HepG2 (cell line): Measurements from ENCODE around the gene CNIH3. TPM values are rescaled to one million over a fixed set of nuclear protein-coding genes. Genes with fewer than 3 reads are reported as not detected.

Experiments
- ATAC-seq: fragments of 200-7000 bp; cut with Tn5 transposase; 3 replicates; pipeline ENCODE4 v1.9.1; 2020; ENCODE audit warnings: mild to moderate bottlenecking, moderate library complexity
- BruUV-seq: library from RNA; stranded (reverse); fragments of 400-500 nt; replicated peaks from 2 replicates; lab custom pipeline; 2021; lab: Mats Ljungman, UMichigan
- CTCF ChIA-PET: fragments of 300-600 bp; formaldehyde crosslinking; extraction: SDS; loops from one replicate; lab custom pipeline; 2021; ENCODE audit warnings: low total read pairs, inconsistent platforms, low intra/inter-chr PET ratio; lab: Yijun Ruan, JAX
- POLR2A ChIA-PET: fragments of 350-600 bp; sonication (Branson Sonifier 250); formaldehyde crosslinking; loops from one replicate; lab custom pipeline; 2020; ENCODE audit warnings: antibody characterized with exemption, inconsistent platforms; lab: Yijun Ruan, JAX
- DNase-seq: peaks from one replicate; pipeline ENCODE4 v3.0.0-alpha.2; 2015; ENCODE audit warnings: low spot score
- FAIRE-seq: peaks from 3 replicates; lab custom pipeline; 2011; peaks lifted over from hg19 to GRCh38; lab: Jason Lieb, UNC
- H2AFZ ChIP-seq: one replicate; pipeline ENCODE4 v1.6.1; 2011; ENCODE audit warnings: low read length, inconsistent platforms
- H3K27ac ChIP-seq: fragments of 300-600 bp; 3 replicates; pipeline ENCODE4 v1.8.0; 2011; ENCODE audit warnings: mixed run types, mild to moderate bottlenecking, mixed read lengths, low read length, inconsistent platforms; ENCODE audit not compliant: insufficient read depth; ENCODE audit errors: extremely low read length
- H3K27me3 ChIP-seq, 2 experiments: fragments of 200-600 bp in 1 of 2; 2 replicates in 1 of 2; 3 replicates in 1 of 2; pipeline versions ENCODE4 v1.6.0 to v1.8.0; 2011; ENCODE audit warnings: low read length in 2 of 2, mild to moderate bottlenecking in 2 of 2, moderate library complexity in 2 of 2, inconsistent platforms in 1 of 2; ENCODE audit not compliant: insufficient read depth in 2 of 2, control insufficient read depth in 1 of 2
- H3K36me3 ChIP-seq, 2 experiments: fragments of 200-600 bp in 1 of 2; replicated peaks in 1 of 2; 2 replicates in 1 of 2; 3 replicates in 1 of 2; pipeline versions ENCODE4 v1.5.1 to v1.8.0; 2011; ENCODE audit warnings: low read length in 2 of 2, inconsistent platforms in 1 of 2; ENCODE audit not compliant: insufficient read depth in 2 of 2, control insufficient read depth in 1 of 2
- H3K4me1 ChIP-seq: 2 replicates; pipeline ENCODE4 v1.5.1; 2012; ENCODE audit warnings: low read length, inconsistent platforms; ENCODE audit not compliant: insufficient read depth
- H3K4me2 ChIP-seq: 2 replicates; pipeline ENCODE4 v1.6.0; 2011; ENCODE audit warnings: low read depth, low read length, inconsistent platforms
- H3K4me3 ChIP-seq, 3 experiments: fragments of 200-600 bp in 1 of 3; sonication (generic), shearing (Covaris generic) in 1 of 3; replicated peaks in 1 of 3; 2 replicates each; pipeline ENCODE4 v1.5.1; 2011 to 2016; ENCODE audit warnings: low read length in 3 of 3, inconsistent platforms in 2 of 3, low read depth in 2 of 3, mild to moderate bottlenecking in 2 of 3, control low read depth in 1 of 3, mixed read lengths in 1 of 3; ENCODE audit not compliant: insufficient read depth in 1 of 3
- H3K79me2 ChIP-seq: one replicate; pipeline ENCODE4 v1.6.1; 2011; ENCODE audit warnings: low read length, inconsistent platforms; ENCODE audit not compliant: insufficient read depth
- H3K9ac ChIP-seq: 2 replicates; pipeline ENCODE4 v1.6.0; 2011; ENCODE audit warnings: mild to moderate bottlenecking, low read depth, low read length, inconsistent platforms; ENCODE audit not compliant: insufficient read depth
- H3K9me3 ChIP-seq: 2 replicates; pipeline ENCODE4 v1.5.1; 2012; ENCODE audit warnings: mild to moderate bottlenecking, low read length
- H4K20me1 ChIP-seq: 2 replicates; pipeline ENCODE4 v1.6.0; 2011; ENCODE audit warnings: inconsistent platforms, mild to moderate bottlenecking, low read length, moderate library complexity; ENCODE audit not compliant: insufficient read depth
- BCL3 ChIP-seq: sonication (generic); formaldehyde crosslinking; IDR thresholded peaks from 2 replicates; pipeline ENCODE4 v1.5.1; 2020; ENCODE audit warnings: mild to moderate bottlenecking, missing genetic modification reagents, moderate library complexity
- DZIP1 ChIP-seq: sonication (generic); formaldehyde crosslinking; IDR thresholded peaks from 2 replicates; pipeline ENCODE4 v1.5.0; 2020; ENCODE audit warnings: mild to moderate bottlenecking, missing genetic modification reagents
- FOXC1 ChIP-seq: sonication (generic); formaldehyde crosslinking; IDR thresholded peaks from 2 replicates; pipeline ENCODE4 v1.8.0; 2022; ENCODE audit warnings: mild to moderate bottlenecking, missing genetic modification reagents, borderline replicate concordance
- FOXM1 ChIP-seq: sonication (generic); formaldehyde crosslinking; IDR thresholded peaks from 2 replicates; pipeline ENCODE4 v1.5.0; 2020; ENCODE audit warnings: missing genetic modification reagents
- REPIN1 ChIP-seq: sonication (generic); formaldehyde crosslinking; IDR thresholded peaks from 2 replicates; pipeline ENCODE4 v1.8.0; 2022; ENCODE audit warnings: missing genetic modification reagents, low read depth, mild to moderate bottlenecking, borderline replicate concordance
- STAG1 ChIP-seq: sonication (generic); formaldehyde crosslinking; IDR thresholded peaks from 2 replicates; pipeline ENCODE4 v1.4.0; 2020; ENCODE audit warnings: missing genetic modification reagents
- ZNF264 ChIP-seq: sonication (generic); formaldehyde crosslinking; IDR thresholded peaks from 2 replicates; pipeline ENCODE4 v1.4.0; 2020; ENCODE audit warnings: missing genetic modification reagents
- ZNF563 ChIP-seq: sonication (generic); formaldehyde crosslinking; IDR thresholded peaks from 2 replicates; pipeline ENCODE4 v1.8.0; 2022; ENCODE audit warnings: mild to moderate bottlenecking, moderate library complexity, missing genetic modification reagents
- ZNF674 ChIP-seq: sonication (generic); formaldehyde crosslinking; IDR thresholded peaks from 2 replicates; pipeline ENCODE4 v1.5.0; 2020; ENCODE audit warnings: low read depth, mild to moderate bottlenecking, missing genetic modification reagents
- ZNF841 ChIP-seq: sonication (generic); formaldehyde crosslinking; IDR thresholded peaks from 2 replicates; pipeline ENCODE4 v1.8.1; 2023; ENCODE audit warnings: missing genetic modification reagents, borderline replicate concordance
- ZSCAN21 ChIP-seq: sonication (generic); formaldehyde crosslinking; IDR thresholded peaks from 2 replicates; pipeline ENCODE4 v1.8.0; 2022; ENCODE audit warnings: mild to moderate bottlenecking, missing genetic modification reagents, moderate library complexity, borderline replicate concordance
- WGBS: methylation state at CpG from one replicate; pipeline ENCODE4 v1.1.6; 2017; ENCODE audit warnings: low lambda C conversion rate; 5-methylcytosine and 5-hydroxymethylcytosine counted together
- in situ Hi-C: cut with HindIII; loops from 2 replicates; pipeline ENCODE4 v1.10.0; 2017; ENCODE audit warnings: low pct_unique_long_range_greater_than_20kb; ENCODE audit not compliant: extremely low pct_ligation_motif_present
- intact Hi-C: fragments of 100-400 bp; cut with micrococcal nuclease; formaldehyde crosslinking; loops from one replicate; pipeline ENCODE4 v1.10.0; 2022; ENCODE audit not compliant: unreplicated experiment
- polyA plus RNA-seq, 8 experiments: library from polyadenylated mRNA; depleted of rRNA in 3 of 8; stranded (reverse) in 7 of 8; unstranded in 1 of 8; fragments of >200 nt; fragmentation: Illumina TruSeq in 4 of 8; extraction: Trizol in 4 of 8; gene quantifications; 2 replicates each; pipeline versions ENCODE4 v1.2.1 to v1.2.3, GENCODE V29; 2011 to 2016; ENCODE audit warnings: low read depth in 4 of 8, missing spikeins in 1 of 8, mixed read lengths in 1 of 8; ENCODE audit not compliant: insufficient read depth in 1 of 8
- total RNA-seq, 5 experiments: library from RNA; depleted of rRNA; stranded (reverse); fragments of >200 nt; fragmentation: Illumina TruSeq; extraction: Trizol; gene quantifications; 2 replicates each; pipeline ENCODE4 v1.2.3, GENCODE V29; 2016; ENCODE audit warnings: low read depth in 1 of 5

The CNIH3 gene
- total and polyA plus RNA-seq, 2 of the 13 experiments (the other 11 are each of a cell fraction or from before 2014, with no cell fraction given) = 0.36 to 1.1 TPM

DNA sequence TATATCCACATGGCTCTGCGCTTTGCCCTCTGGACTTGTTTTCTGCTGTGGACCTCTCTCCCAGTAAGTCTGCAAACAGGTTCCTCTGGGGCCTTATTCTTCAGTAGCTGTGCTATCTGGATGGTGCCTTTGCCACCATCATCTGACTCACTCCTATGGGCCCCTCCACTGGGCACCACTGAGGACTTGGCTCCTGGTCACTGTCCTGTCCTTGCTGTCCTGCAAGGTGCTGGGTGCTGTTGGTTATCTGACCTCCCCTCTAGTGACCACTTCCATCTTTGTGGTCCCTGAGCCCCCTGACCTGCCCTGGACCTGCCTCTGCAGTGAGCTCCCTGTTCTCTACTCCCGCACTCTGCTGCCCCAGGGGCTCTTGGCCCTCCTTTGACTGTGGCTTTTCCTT is 6.7 kb downstream of the CNIH3 start:
- no TSS peak for BruUV-seq
- Histone ChIP-seq H3K4me2 (no peak overlapping the region), H3K9ac (no peak overlapping the region), H2AFZ (no peak overlapping the region), H3K79me2 (no peaks in the 10 kb centered on the region), H3K4me3 (no peak overlapping the region), H3K27me3 (peaks cover 2 to 8% of the 10 kb centered on the region in 2 experiments; a peak in 2 of 5 replicates), H4K20me1 (no peaks in the 10 kb centered on the region), H3K4me1 (peaks cover 5% of the 10 kb centered on the region; the same call in 1 of the 2 replicates), H3K9me3 (no peaks in the 10 kb centered on the region), H3K36me3 (no peaks in the 10 kb centered on the region), H3K27ac (no peak overlapping the region)
- WGBS = 81% methylated on average over 2 of the region's 2 CpGs
- ChIA-PET CTCF (no interaction called here), POLR2A (no interaction called here)
- DNase-seq (no peak), ATAC-seq (no peak), FAIRE-seq (no peak)
- intact Hi-C loops (no loop called here), in situ Hi-C loops (no loop called here)
- no peak for TF ChIP-seq ZNF841
- TF ChIP-seq FOXC1 (CRISPR knock-in tag) = no peak
- TF ChIP-seq ZNF563 (CRISPR knock-in tag) = no peak
- no peak for TF ChIP-seq BCL3 (CRISPR knock-in tag)
- no peak for TF ChIP-seq ZNF674 (CRISPR knock-in tag)

DNA sequence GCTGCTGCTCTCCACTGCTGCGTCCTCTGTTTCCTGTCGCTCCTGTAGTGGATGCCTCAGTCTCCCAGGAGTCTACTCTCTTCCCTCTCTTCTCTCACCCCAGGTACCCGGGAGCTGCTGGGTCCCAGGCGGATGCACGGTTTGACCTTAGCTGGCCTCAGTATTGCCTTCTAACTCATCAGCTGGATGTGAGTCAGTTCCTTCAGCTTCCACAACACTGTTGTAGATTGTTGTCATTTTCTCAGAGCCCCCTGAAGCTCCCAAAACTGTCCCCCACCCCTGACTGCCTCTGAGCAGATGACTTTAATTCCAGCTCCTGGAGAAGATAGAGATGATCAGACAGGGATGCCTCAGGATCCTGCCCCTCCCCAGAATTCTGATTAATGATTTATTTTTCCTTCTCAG is 7.2 kb downstream of the CNIH3 start:
- no peak overlapping the region for H3K27ac ChIP-seq
- intact Hi-C loops = no loop called here
- POLR2A ChIA-PET = no interaction called here

More for the DNA sequence above, 7.2 kb downstream of the CNIH3 start:
- Histone ChIP-seq H3K9ac (no peak overlapping the region), H3K9me3 (no peaks in the 10 kb centered on the region), H2AFZ (no peak overlapping the region), H3K4me2 (no peak overlapping the region), H3K79me2 (no peaks in the 10 kb centered on the region), H3K4me1 (peaks cover 5% of the 10 kb centered on the region; the same call in 1 of the 2 replicates), H3K27me3 (peaks cover 2 to 8% of the 10 kb centered on the region in 2 experiments; a peak in 2 of 5 replicates), H3K36me3 (no peaks in the 10 kb centered on the region), H4K20me1 (no peaks in the 10 kb centered on the region), H3K4me3 (no peak overlapping the region)
- FAIRE-seq (no peak), DNase-seq (no peak), ATAC-seq (no peak)
- in situ Hi-C loops = no loop called here
- no TSS peak for BruUV-seq
- TF ChIP-seq STAG1 (CRISPR knock-in tag) (no peak), FOXM1 (CRISPR knock-in tag) (no peak), ZNF264 (CRISPR knock-in tag) (no peak), REPIN1 (no peak), DZIP1 (CRISPR knock-in tag) (no peak), ZSCAN21 (CRISPR knock-in tag) (no peak)
- WGBS = 23% methylated on average over 5 of the region's 5 CpGs
- CTCF ChIA-PET = no interaction called here
